ENCODE measurements around the gene MCTP2.

MCTP2 gene

DNA sequence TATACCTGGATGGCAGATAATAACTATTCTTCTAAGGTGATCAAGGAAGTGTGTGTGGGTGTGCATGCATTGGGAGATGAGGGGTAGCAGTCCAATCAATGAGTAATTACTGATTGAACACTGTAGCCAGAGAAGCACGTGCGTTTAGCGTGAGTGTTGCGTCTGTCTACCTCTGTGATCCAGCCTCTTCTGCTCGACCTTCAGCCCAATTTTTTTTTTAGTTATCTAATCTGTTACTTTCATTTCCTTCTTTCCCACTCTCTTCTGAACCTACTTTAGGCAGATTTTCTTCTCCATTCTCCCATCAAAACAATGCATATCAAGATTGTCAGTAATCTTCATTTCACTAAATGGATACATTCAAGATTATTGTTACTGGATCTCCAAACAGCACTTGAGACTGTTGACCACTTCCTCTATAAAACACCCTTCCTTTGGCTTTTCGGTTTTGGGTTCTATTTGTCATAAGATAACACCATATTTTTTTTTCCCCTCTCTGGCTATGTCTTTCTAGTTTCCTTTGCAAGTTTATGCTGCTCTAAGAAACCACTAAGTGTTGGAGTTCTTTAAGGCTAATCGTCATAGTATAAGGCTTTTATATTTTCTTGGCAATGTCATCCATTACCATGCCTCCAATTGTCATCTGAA is 41.0 kb downstream of the MCTP2 start:
- H3K4me3 ChIP-seq (ENCODE audit: low read depth, low read length), result no peak overlapping the region
- ChIA-PET POLR2A (no interaction called here), CTCF (no interaction called here)
- no peak for TF ChIP-seq CTCF (IDR thresholded peaks at IDR 0.05; ENCODE audit: insufficient read depth, low read length, missing control alignments)
- DNase-seq (ENCODE audit: low read depth, low spot score), result no peak

DNA sequence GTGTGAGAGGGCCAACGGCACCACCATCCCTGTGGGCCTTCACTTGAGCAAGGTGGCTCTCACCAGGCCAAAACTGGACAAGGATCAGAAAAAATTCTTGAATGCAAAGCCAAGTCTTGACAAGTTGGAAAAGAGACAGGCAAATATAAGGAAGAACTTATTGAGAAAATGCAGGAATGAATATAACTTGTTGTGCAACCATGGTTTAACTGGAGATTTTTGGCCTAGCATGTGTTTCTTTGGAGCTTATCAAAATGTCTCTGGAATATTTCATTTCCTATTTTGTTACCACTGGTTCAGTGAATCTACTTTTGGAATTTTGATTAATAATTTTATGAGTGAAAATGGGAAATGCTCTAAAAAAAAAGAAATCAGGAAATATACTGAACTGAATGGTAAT is 42.5 kb downstream of the MCTP2 start:
- ChIA-PET POLR2A (no interaction called here), CTCF (no interaction called here)
- no peak overlapping the region for H3K4me3 ChIP-seq (ENCODE audit: low read depth, low read length)
- no peak for TF ChIP-seq CTCF (IDR thresholded peaks at IDR 0.05; ENCODE audit: insufficient read depth, low read length, missing control alignments)
- no peak for DNase-seq (ENCODE audit: low read depth, low spot score)

GRCh38 chr15:94274745-94275144 is 43.4 kb downstream of the MCTP2 start:
- CTCF ChIA-PET, result no interaction called here
- POLR2A ChIA-PET, result no interaction called here

GRCh38 chr15:94277485-94277884 is 46.1 kb downstream of the MCTP2 start:
- DNase-seq (ENCODE audit: low read depth, low spot score), result no peak
- CTCF ChIA-PET, result no interaction called here
- TF ChIP-seq CTCF (IDR thresholded peaks at IDR 0.05; ENCODE audit: insufficient read depth, low read length, missing control alignments), result no peak
- POLR2A ChIA-PET, result no interaction called here
- H3K4me3 ChIP-seq (ENCODE audit: low read depth, low read length), result no peak overlapping the region

More at GRCh38 chr15:94274745-94275144, 43.4 kb downstream of the MCTP2 start:
- H3K4me3 ChIP-seq (ENCODE audit: low read depth, low read length), result no peak overlapping the region
- DNase-seq (ENCODE audit: low read depth, low spot score), result no peak
- TF ChIP-seq CTCF (IDR thresholded peaks at IDR 0.05; ENCODE audit: insufficient read depth, low read length, missing control alignments), result no peak

GRCh38 chr15:94279736-94280135 is 48.4 kb downstream of the MCTP2 start:
- no peak overlapping the region for H3K4me3 ChIP-seq (ENCODE audit: low read depth, low read length)
- ChIA-PET POLR2A (no interaction called here), CTCF (no interaction called here)
- TF ChIP-seq CTCF (IDR thresholded peaks at IDR 0.05; ENCODE audit: insufficient read depth, low read length, missing control alignments), result no peak
- DNase-seq (ENCODE audit: low read depth, low spot score), result no peak

GRCh38 chr15:94280301-94280700 is 48.9 kb downstream of the MCTP2 start:
- CTCF ChIA-PET, result no interaction called here
- no peak overlapping the region for H3K4me3 ChIP-seq (ENCODE audit: low read depth, low read length)
- TF ChIP-seq CTCF (IDR thresholded peaks at IDR 0.05; ENCODE audit: insufficient read depth, low read length, missing control alignments), result no peak

More at GRCh38 chr15:94280301-94280700, 48.9 kb downstream of the MCTP2 start:
- DNase-seq (ENCODE audit: low read depth, low spot score), result no peak
- POLR2A ChIA-PET, result no interaction called here

Data from AG04449 (cell line).